H9 (cell line): ENCODE results near the gene RNF157. TPM values are rescaled to one million over a fixed set of nuclear protein-coding genes. Genes with fewer than 3 reads are reported as not detected.

Experiments
- DNase-seq: peaks from one replicate; pipeline ENCODE4 v3.0.0-alpha.2; 2017
- H2AFZ ChIP-seq: one replicate; pipeline ENCODE4 v1.6.1; 2013; ENCODE audit warnings: mild to moderate bottlenecking, low read length, control low read depth, moderate library complexity
- H2AK5ac ChIP-seq: 2 replicates; pipeline ENCODE4 v1.6.1; 2013; ENCODE audit warnings: low read length, control low read depth, mixed read lengths; ENCODE audit not compliant: insufficient read length
- H2BK120ac ChIP-seq: one replicate; pipeline ENCODE4 v1.6.1; 2013; ENCODE audit warnings: low read depth, mild to moderate bottlenecking, low read length, control low read depth, inconsistent platforms; ENCODE audit not compliant: poor library complexity, severe bottlenecking
- H2BK12ac ChIP-seq: 2 replicates; pipeline ENCODE4 v1.6.1; 2013; ENCODE audit warnings: low read length, control low read depth, mixed read lengths, low read depth; ENCODE audit not compliant: insufficient read length
- H2BK15ac ChIP-seq: 2 replicates; pipeline ENCODE4 v1.6.1; 2013; ENCODE audit warnings: low read depth, low read length, control low read depth
- H2BK20ac ChIP-seq: one replicate; pipeline ENCODE4 v1.6.1; 2013; ENCODE audit warnings: low read depth, mild to moderate bottlenecking, low read length, control low read depth, inconsistent platforms; ENCODE audit not compliant: poor library complexity, severe bottlenecking
- H2BK5ac ChIP-seq: 2 replicates; pipeline ENCODE4 v1.6.1; 2013; ENCODE audit warnings: low read length, control low read depth, mixed read lengths; ENCODE audit not compliant: insufficient read length
- H3K14ac ChIP-seq: 2 replicates; pipeline ENCODE4 v1.6.1; 2013; ENCODE audit warnings: low read length, control low read depth; ENCODE audit not compliant: insufficient read depth
- H3K18ac ChIP-seq: 2 replicates; pipeline ENCODE4 v1.6.1; 2013; ENCODE audit warnings: low read depth, mild to moderate bottlenecking, mixed read lengths, low read length, control low read depth; ENCODE audit not compliant: insufficient read length
- H3K23ac ChIP-seq: 2 replicates; pipeline ENCODE4 v1.6.1; 2013; ENCODE audit warnings: low read length, control low read depth, mixed read lengths, low read depth; ENCODE audit not compliant: insufficient read length
- H3K23me2 ChIP-seq: 2 replicates; pipeline ENCODE4 v1.6.1; 2013; ENCODE audit warnings: low read depth, mild to moderate bottlenecking, mixed read lengths, low read length, control low read depth; ENCODE audit not compliant: insufficient read length, poor library complexity, severe bottlenecking
- H3K27ac ChIP-seq: 2 replicates; pipeline ENCODE4 v1.5.1; 2013; ENCODE audit warnings: low read length, control low read depth, mixed read lengths, low read depth; ENCODE audit not compliant: insufficient read length
- H3K27me3 ChIP-seq: 2 replicates; pipeline ENCODE4 v1.6.1; 2013; ENCODE audit warnings: low read length, control low read depth, inconsistent platforms; ENCODE audit not compliant: insufficient read depth
- H3K4ac ChIP-seq: 2 replicates; pipeline ENCODE4 v1.6.1; 2013; ENCODE audit warnings: low read depth, mild to moderate bottlenecking, control low read depth, inconsistent platforms, low read length, moderate library complexity
- H3K4me1 ChIP-seq: 2 replicates; pipeline ENCODE4 v1.6.1; 2013; ENCODE audit warnings: low read length, control low read depth, inconsistent platforms; ENCODE audit not compliant: insufficient read depth
- H3K4me2 ChIP-seq: 2 replicates; pipeline ENCODE4 v1.6.1; 2013; ENCODE audit warnings: low read length, control low read depth, mixed read lengths; ENCODE audit not compliant: insufficient read length, insufficient read depth
- H3K56ac ChIP-seq: 2 replicates; pipeline ENCODE4 v1.6.1; 2013; ENCODE audit warnings: low read depth, mild to moderate bottlenecking, mixed read lengths, low read length, control low read depth; ENCODE audit not compliant: insufficient read length
- H3K79me1 ChIP-seq: 2 replicates; pipeline ENCODE4 v1.6.1; 2013; ENCODE audit warnings: low read depth, mild to moderate bottlenecking, moderate library complexity, low read length, control low read depth, inconsistent platforms; ENCODE audit not compliant: insufficient read depth, poor library complexity, severe bottlenecking
- H3K79me2 ChIP-seq: 2 replicates; pipeline ENCODE4 v1.6.1; 2013; ENCODE audit warnings: low read length, control low read depth, inconsistent platforms; ENCODE audit not compliant: insufficient read depth
- H3K9ac ChIP-seq: 2 replicates; pipeline ENCODE4 v1.6.1; 2013; ENCODE audit warnings: low read length, control low read depth, mixed read lengths; ENCODE audit not compliant: insufficient read length; ENCODE audit errors: extremely low read depth
- H3K9me3 ChIP-seq: one replicate; pipeline ENCODE4 v1.6.1; 2013; ENCODE audit warnings: low read depth, low read length, inconsistent platforms; ENCODE audit not compliant: control insufficient read depth
- H3T11ph ChIP-seq: one replicate; pipeline ENCODE4 v1.6.1; 2013; ENCODE audit warnings: mild to moderate bottlenecking, low read length, control low read depth, inconsistent platforms
- H4K20me1 ChIP-seq: one replicate; pipeline ENCODE4 v1.6.1; 2013; ENCODE audit not compliant: control insufficient read depth, insufficient read length, insufficient read depth
- H4K5ac ChIP-seq: 2 replicates; pipeline ENCODE4 v1.6.1; 2013; ENCODE audit warnings: low read depth, mild to moderate bottlenecking, mixed read lengths, low read length, control low read depth; ENCODE audit not compliant: insufficient read length
- H4K8ac ChIP-seq: replicated peaks from 2 replicates; pipeline ENCODE4 v1.6.1; 2013; ENCODE audit warnings: low read length, control low read depth, mixed read lengths, low read depth; ENCODE audit not compliant: insufficient read length
- H4K91ac ChIP-seq: 2 replicates; pipeline ENCODE4 v1.6.1; 2013; ENCODE audit warnings: low read depth, mild to moderate bottlenecking, moderate library complexity, mixed read lengths, low read length, control low read depth; ENCODE audit not compliant: insufficient read length
- H3K27ac Mint-ChIP-seq, 3 experiments: 2 replicates in 2 of 3; 3 replicates in 1 of 3; pipeline ENCODE4 v1.8.0; 2020 to 2021; ENCODE audit warnings: mixed read lengths in 3 of 3, mild to moderate bottlenecking in 1 of 3, moderate library complexity in 1 of 3
- H3K27me3 Mint-ChIP-seq: 2 replicates; pipeline ENCODE4 v1.8.0; 2021; ENCODE audit warnings: low read depth, mild to moderate bottlenecking, moderate library complexity, mixed read lengths
- H3K36me3 Mint-ChIP-seq, 3 experiments: 2 replicates in 2 of 3; 3 replicates in 1 of 3; pipeline ENCODE4 v1.8.0; 2020 to 2021; ENCODE audit warnings: low read depth in 3 of 3, mixed read lengths in 3 of 3; ENCODE audit not compliant: insufficient read depth in 1 of 3
- H3K4me1 Mint-ChIP-seq, 2 experiments: 2 replicates each; pipeline ENCODE4 v1.8.0; 2020; ENCODE audit warnings: mixed read lengths in 2 of 2
- H3K4me3 Mint-ChIP-seq, 2 experiments: 2 replicates in 1 of 2; 3 replicates in 1 of 2; pipeline ENCODE4 v1.8.0; 2020 to 2021; ENCODE audit warnings: mild to moderate bottlenecking in 2 of 2, mixed read lengths in 2 of 2, moderate library complexity in 1 of 2
- H3K9me3 Mint-ChIP-seq, 2 experiments: 2 replicates in 1 of 2; 3 replicates in 1 of 2; pipeline ENCODE4 v1.8.0; 2020; ENCODE audit warnings: mild to moderate bottlenecking in 2 of 2, mixed read lengths in 2 of 2, moderate library complexity in 1 of 2
- CTCF ChIP-seq: fragments of 200-600 bp; sonication (generic); conservative IDR thresholded peaks from 3 replicates; pipeline ENCODE4 v1.8.0; 2021; ENCODE audit warnings: antibody characterized with exemption, mild to moderate bottlenecking
- WGBS: extraction: QIAGEN DNeasy Blood & Tissue Kit; methylation state at CpG from one replicate; pipeline ENCODE4 v1.1.7; 2013; ENCODE audit warnings: missing lambda C conversion rate, low lambda C conversion rate, mixed read lengths; ENCODE audit not compliant: insufficient read length; ENCODE audit errors: extremely low coverage; 5-methylcytosine and 5-hydroxymethylcytosine counted together
- total RNA-seq: library from RNA; stranded (reverse); gene quantifications from 2 replicates; pipeline ENCODE4 v1.2.1, GENCODE V29; 2021

Gene RNF157
- total RNA-seq, 1 experiment from 2014 or later = 9.9 TPM

DNA sequence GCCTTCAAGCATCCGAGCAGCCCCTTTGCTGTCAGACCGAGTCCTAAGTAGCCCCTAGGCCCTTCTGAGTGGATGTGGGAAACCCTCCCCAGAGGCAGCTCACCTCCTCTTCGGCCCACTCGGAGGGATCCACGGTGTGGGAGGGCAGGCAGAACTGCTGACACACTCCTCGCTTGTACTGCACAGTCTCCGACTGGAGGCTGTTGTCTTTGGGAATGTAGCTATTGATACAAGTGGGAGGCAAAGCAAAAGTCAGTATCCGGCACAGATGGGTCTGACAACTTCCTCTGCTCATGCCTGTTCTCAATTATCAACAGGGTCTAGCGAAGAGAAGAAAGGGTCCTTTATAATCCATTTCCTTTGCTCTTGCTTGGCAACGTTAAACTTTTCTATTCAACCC, 73.4 kb downstream of the RNF157 start:
- H4K91ac ChIP-seq = no peak overlapping the region
- TF ChIP-seq CTCF = no peak

More for the DNA sequence above, 73.4 kb downstream of the RNF157 start:
- Mint-ChIP-seq H3K27me3 (no peaks in the 10 kb centered on the region; the same call in 1 of the 2 replicates), H3K9me3 (no peaks in the 10 kb centered on the region), H3K4me3 (no peak overlapping the region), H3K36me3 (no peaks in the 10 kb centered on the region), H3K4me1 (peaks cover 14 to 18% of the 10 kb centered on the region in 2 experiments), H3K27ac (no peak overlapping the region)
- no peak overlapping the region for H2BK20ac ChIP-seq
- no peaks in the 10 kb centered on the region for H4K20me1 ChIP-seq
- H2AFZ ChIP-seq = no peak overlapping the region
- no peaks in the 10 kb centered on the region for H3K23me2 ChIP-seq
- H4K8ac ChIP-seq = no peak overlapping the region
- H2BK120ac ChIP-seq = no peak overlapping the region
- no peak overlapping the region for H3K56ac ChIP-seq
- no peak overlapping the region for H2BK12ac ChIP-seq
- no peak for DNase-seq
- no peaks in the 10 kb centered on the region for H3K9me3 ChIP-seq
- H3K4me2 ChIP-seq = no peak overlapping the region
- H2BK15ac ChIP-seq = no peak overlapping the region
- no peak overlapping the region for H3K27ac ChIP-seq
- H3K4me1 ChIP-seq = no peaks in the 10 kb centered on the region; the same call in 1 of the 2 replicates
- no peaks in the 10 kb centered on the region for H3K27me3 ChIP-seq
- no peak overlapping the region for H3K4ac ChIP-seq
- no peak overlapping the region for H2BK5ac ChIP-seq
- H3K9ac ChIP-seq = no peak overlapping the region
- H3T11ph ChIP-seq = no peak overlapping the region
- H2AK5ac ChIP-seq = no peak overlapping the region
- no peak overlapping the region for H3K23ac ChIP-seq
- H4K5ac ChIP-seq = no peak overlapping the region
- H3K79me1 ChIP-seq = no peaks in the 10 kb centered on the region
- H3K18ac ChIP-seq = no peak overlapping the region
- WGBS = no CpG with 5 or more reads among the region's 10 CpGs
- no peaks in the 10 kb centered on the region for H3K79me2 ChIP-seq
- no peak overlapping the region; the same call in 1 of the 2 replicates for H3K14ac ChIP-seq
